OCI-LY7 (cell line): Measurements from ENCODE around the gene JAM3. TPM values are rescaled to one million over a fixed set of nuclear protein-coding genes. Genes with fewer than 3 reads are reported as not detected.

ENCODE experiments used
- BruUV-seq: library from RNA; stranded (reverse); fragments of 400-500 nt; replicated peaks from 2 replicates; lab custom pipeline; 2021; lab: Mats Ljungman, UMichigan
- CTCF ChIA-PET: fragments of 300-600 bp; sonication (Branson Sonifier 250); formaldehyde crosslinking; loops from one replicate; lab custom pipeline; 2022; ENCODE audit warnings: antibody characterized with exemption; ENCODE audit not compliant: unreplicated experiment; lab: Charles Lee
- POLR2A ChIA-PET: fragments of 300-600 bp; sonication (Branson Sonifier 250); formaldehyde crosslinking; loops from one replicate; lab custom pipeline; 2022; ENCODE audit warnings: antibody characterized with exemption; lab: Charles Lee
- DNase-seq: peaks from one replicate; pipeline ENCODE4 v3.0.0-alpha.2; 2015; ENCODE audit warnings: low spot score
- H2AFZ ChIP-seq: fragments of 200-600 bp; sonication (generic), shearing (Covaris generic); 2 replicates; pipeline ENCODE4 v1.6.1; 2014; ENCODE audit warnings: mild to moderate bottlenecking, antibody characterized with exemption, low read length, moderate library complexity
- H3K27ac ChIP-seq: fragments of 200-600 bp; sonication (generic); 2 replicates; pipeline ENCODE4 v1.5.1; 2014; ENCODE audit warnings: mixed run types, low read depth, mild to moderate bottlenecking, moderate library complexity, low read length, inconsistent platforms; ENCODE audit not compliant: poor library complexity, severe bottlenecking
- H3K36me3 ChIP-seq: fragments of 200-600 bp; sonication (generic); 2 replicates; pipeline ENCODE4 v1.6.1; 2014; ENCODE audit warnings: mild to moderate bottlenecking, antibody characterized with exemption, low read length, moderate library complexity, mixed read lengths; ENCODE audit not compliant: insufficient read depth
- H3K4me1 ChIP-seq: fragments of 200-600 bp; sonication (generic); 2 replicates; pipeline ENCODE4 v1.5.1; 2014; ENCODE audit warnings: mild to moderate bottlenecking, low read length; ENCODE audit not compliant: insufficient read depth, poor library complexity, severe bottlenecking
- H3K4me2 ChIP-seq: fragments of 200-600 bp; sonication (generic); 2 replicates; pipeline ENCODE4 v1.6.1; 2014; ENCODE audit warnings: mild to moderate bottlenecking, low read length
- H3K4me3 ChIP-seq: fragments of 200-600 bp; sonication (generic); 2 replicates; pipeline ENCODE4 v1.5.1; 2014; ENCODE audit warnings: mild to moderate bottlenecking, low read depth, low read length; ENCODE audit not compliant: poor library complexity, severe bottlenecking
- H3K79me2 ChIP-seq: fragments of 200-600 bp; sonication (generic); 2 replicates; pipeline ENCODE4 v1.6.1; 2016; ENCODE audit warnings: low read depth, mild to moderate bottlenecking, low read length, moderate library complexity, mixed read lengths; ENCODE audit not compliant: insufficient read depth
- H3K9me2 ChIP-seq: fragments of 200-600 bp; sonication (generic); 2 replicates; pipeline ENCODE4 v1.6.1; 2016; ENCODE audit warnings: mild to moderate bottlenecking, low read length, mixed read lengths; ENCODE audit not compliant: insufficient read depth
- H3K9me3 ChIP-seq: fragments of 200-600 bp; sonication (generic); 2 replicates; pipeline ENCODE4 v1.6.1; 2014; ENCODE audit warnings: mild to moderate bottlenecking, mixed run types, low read length, mixed read lengths
- H4K20me1 ChIP-seq: fragments of 200-600 bp; sonication (generic); 2 replicates; pipeline ENCODE4 v1.6.1; 2014; ENCODE audit warnings: mild to moderate bottlenecking, antibody characterized with exemption, low read length, moderate library complexity, mixed read lengths; ENCODE audit not compliant: insufficient read depth
- CTCF ChIP-seq: fragments of 200-600 bp; sonication (generic); conservative IDR thresholded peaks from 2 replicates; pipeline ENCODE4 v1.5.1; 2014; ENCODE audit warnings: mild to moderate bottlenecking, antibody characterized with exemption, low read length, moderate library complexity, mixed read lengths
- EZH2phosphoT487 ChIP-seq: fragments of 200-600 bp; sonication (generic); IDR thresholded peaks from 2 replicates; pipeline ENCODE4 v1.6.1; 2018; ENCODE audit warnings: low read depth, borderline replicate concordance, mild to moderate bottlenecking, mixed run types, antibody characterized with exemption, low read length, moderate library complexity, mixed read lengths
- intact Hi-C: fragments of 100-400 bp; cut with micrococcal nuclease; formaldehyde crosslinking; loops from one replicate; pipeline ENCODE4 v1.10.0; 2022; ENCODE audit not compliant: unreplicated experiment
- total RNA-seq, 2 experiments: library from RNA; depleted of rRNA in 1 of 2; stranded (reverse); fragments of >200 nt in 1 of 2; shearing (Covaris generic) in 1 of 2; gene quantifications; 2 replicates each; pipeline ENCODE4 v1.2.3, GENCODE V29; 2014 to 2022

The JAM3 gene
- total RNA-seq, 2 experiments from 2014 or later, result not detected

- H3K9me3 ChIP-seq, result no peaks in the 10 kb centered on the region
- H3K4me2 ChIP-seq, result no peak overlapping the region
- no peak overlapping the region for H3K4me3 ChIP-seq
- no peak for DNase-seq
- intact Hi-C loops, result no loop called here
- no peaks in the 10 kb centered on the region for H3K4me1 ChIP-seq
- CTCF ChIA-PET, result no interaction called here
- H3K27ac ChIP-seq, result no peak overlapping the region
- no TSS peak for BruUV-seq
- no peaks in the 10 kb centered on the region for H3K9me2 ChIP-seq
- POLR2A ChIA-PET, result no interaction called here
- H3K79me2 ChIP-seq, result no peaks in the 10 kb centered on the region
- TF ChIP-seq CTCF (no peak), EZH2phosphoT487 (no peak)
- H4K20me1 ChIP-seq, result no peaks in the 10 kb centered on the region
- H2AFZ ChIP-seq, result no peak overlapping the region
- H3K36me3 ChIP-seq, result no peaks in the 10 kb centered on the region
These were observed 52.2 kb downstream of the JAM3 start for GRCh38 chr11:134120921-134121526.

- TF ChIP-seq CTCF (no peak), EZH2phosphoT487 (no peak)
- BruUV-seq, result no TSS peak
- H3K36me3 ChIP-seq, result no peaks in the 10 kb centered on the region
- H3K9me2 ChIP-seq, result no peaks in the 10 kb centered on the region
- H3K4me3 ChIP-seq, result no peak overlapping the region
- CTCF ChIA-PET, result no interaction called here
- no peaks in the 10 kb centered on the region for H3K9me3 ChIP-seq
- H2AFZ ChIP-seq, result no peak overlapping the region
- intact Hi-C loops, result no loop called here
- no peaks in the 10 kb centered on the region for H3K79me2 ChIP-seq
- H3K27ac ChIP-seq, result no peak overlapping the region
- no peak for DNase-seq
- POLR2A ChIA-PET, result no interaction called here
- H4K20me1 ChIP-seq, result no peaks in the 10 kb centered on the region
- H3K4me1 ChIP-seq, result no peaks in the 10 kb centered on the region
- no peak overlapping the region for H3K4me2 ChIP-seq
These were observed 56.0 kb downstream of the JAM3 start for GRCh38 chr11:134124660-134125451.

GRCh38 chr11:134125507-134125906, 56.6 kb downstream of the JAM3 start:
- Histone ChIP-seq H3K9me2 (no peaks in the 10 kb centered on the region), H4K20me1 (no peaks in the 10 kb centered on the region), H3K4me1 (no peaks in the 10 kb centered on the region), H3K4me2 (no peak overlapping the region), H3K36me3 (no peaks in the 10 kb centered on the region), H3K27ac (no peak overlapping the region), H3K9me3 (no peaks in the 10 kb centered on the region), H3K79me2 (no peaks in the 10 kb centered on the region), H2AFZ (no peak overlapping the region), H3K4me3 (no peak overlapping the region)
- DNase-seq, result no peak
- CTCF ChIA-PET, result no interaction called here
- TF ChIP-seq EZH2phosphoT487 (no peak), CTCF (no peak)
- intact Hi-C loops, result no loop called here
- POLR2A ChIA-PET, result no interaction called here
- BruUV-seq, result no TSS peak
